ENCODE results near the gene ZKSCAN4.
A peak's percentile ranks its signal among the peaks of the same experiment; 100 is the strongest.

ZKSCAN4 gene

GRCh38 chr6:28252009-28252975, at the start of gene ZKSCAN4:
TSS of gene ZKSCAN4 (minus strand) at chr6:28252269. CDS start at chr6:28251980, 289 bp downstream.
- DNase-seq: peak; percentile 84

- DNase-seq: no peak
These were observed 44.5 kb upstream of the ZKSCAN4 start for GRCh38 chr6:28296520-28297060.

GRCh38 chr6:28295326-28295725, 43.3 kb upstream of the ZKSCAN4 start:
- DNase-seq: no peak

- DNase-seq: no peak
These were observed 39.5 kb upstream of the ZKSCAN4 start for GRCh38 chr6:28291573-28291972.

GRCh38 chr6:28282926-28283325, 30.9 kb upstream of the ZKSCAN4 start:
- no peak for DNase-seq

- peak; percentile 53 for DNase-seq
These were observed 29.4 kb upstream of the ZKSCAN4 start, which contains the start of gene PGBD1 for GRCh38 chr6:28281288-28282064. TSS of gene PGBD1 (plus strand) at chr6:28281572. CDS start at chr6:28283814, 2,242 bp downstream.

GRCh38 chr6:28280595-28281287, 28.7 kb upstream of the ZKSCAN4 start:
- DNase-seq: no peak

- no peak for DNase-seq
These were observed 25.7 kb upstream of the ZKSCAN4 start for GRCh38 chr6:28277746-28278145.

- no peak for DNase-seq
These were observed 22.8 kb upstream of the ZKSCAN4 start for GRCh38 chr6:28274888-28275287.

GRCh38 chr6:28269492-28269891, 17.4 kb upstream of the ZKSCAN4 start:
- DNase-seq: no peak

- DNase-seq: no peak
These were observed 15.6 kb upstream of the ZKSCAN4 start for GRCh38 chr6:28267695-28268059.

GRCh38 chr6:28266962-28267694, 15.1 kb upstream of the ZKSCAN4 start, which contains the start of gene ZSCAN26:
TSS of gene ZSCAN26 (plus strand) at chr6:28267143. CDS start at chr6:28271920, 4,777 bp downstream.
- DNase-seq: peak; percentile 91

GRCh38 chr6:28266563-28266961, 14.5 kb upstream of the ZKSCAN4 start:
- DNase-seq: no peak

GRCh38 chr6:28264834-28265401, 12.8 kb upstream of the ZKSCAN4 start:
- no peak for DNase-seq

- DNase-seq: no peak
These were observed 11.9 kb upstream of the ZKSCAN4 start for GRCh38 chr6:28263922-28264321.

GRCh38 chr6:28258877-28259777, 7.1 kb upstream of the ZKSCAN4 start, which contains the start of gene NKAPL:
TSS of gene NKAPL (plus strand) at chr6:28259297. CDS start at chr6:28259372, 75 bp downstream.
- peak; percentile 63 for DNase-seq

- no peak for DNase-seq
These were observed 5.0 kb upstream of the ZKSCAN4 start for GRCh38 chr6:28257042-28257441.

- no peak for DNase-seq
These were observed 2.1 kb upstream of the ZKSCAN4 start for GRCh38 chr6:28254121-28254519.

- peak; percentile 35 for DNase-seq
These were observed 434 bp downstream of the ZKSCAN4 start for GRCh38 chr6:28251661-28252008.

- DNase-seq: no peak
These were observed 1.3 kb downstream of the ZKSCAN4 start for GRCh38 chr6:28250747-28251146.
